Activated naive CD4-positive, alpha-beta T cell treated with anti-CD3 and anti-CD28 coated beads, Interleukin-2, amount 50 U/mL, for 16 hours (primary cell): ENCODE measurements around the gene DAP.

Experiments
- DNase-seq: peaks from one replicate; pipeline ENCODE4 v3.0.0-alpha.2; 2020

The DAP gene

DNA sequence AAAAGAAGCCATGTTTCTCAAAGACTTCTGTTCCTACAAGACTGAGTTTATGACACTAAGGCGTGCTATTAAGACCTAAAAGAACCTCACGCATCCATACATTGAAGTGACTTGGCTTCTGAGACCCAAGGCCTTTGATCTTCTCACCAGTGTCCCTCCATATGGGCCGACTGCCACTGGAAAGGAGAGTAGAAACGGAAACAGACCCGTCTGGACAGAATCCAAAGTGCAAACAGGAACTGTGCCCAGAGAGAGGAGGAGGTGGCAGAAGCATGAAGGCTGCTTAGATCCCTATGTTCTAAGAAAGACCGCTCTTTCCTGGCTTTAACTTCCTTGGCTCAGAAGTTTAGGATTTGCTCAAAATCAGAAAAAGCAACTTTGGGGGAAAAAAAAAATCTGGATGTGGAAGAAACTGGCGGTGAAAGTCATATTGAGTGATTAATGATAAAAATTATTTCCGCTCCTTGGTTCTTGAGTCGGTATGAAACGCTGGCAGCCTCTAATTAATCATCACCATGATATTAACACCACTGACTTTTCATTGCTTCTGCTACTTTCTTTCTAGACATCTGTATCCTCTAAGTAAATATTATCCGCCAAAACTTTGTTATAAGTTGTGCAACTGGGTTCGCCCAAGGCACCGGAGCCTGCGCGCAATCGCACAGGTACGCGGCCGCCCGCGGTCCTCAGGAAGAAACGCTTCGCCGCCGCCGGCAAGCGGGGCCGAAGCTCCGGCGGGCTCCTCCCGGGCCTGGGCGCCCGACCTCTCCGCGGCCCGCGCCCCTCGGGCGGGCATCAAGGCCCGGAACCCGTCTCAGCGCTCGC, 726 bp downstream of the DAP start:
- DNase-seq, result peak; percentile 55

DNA sequence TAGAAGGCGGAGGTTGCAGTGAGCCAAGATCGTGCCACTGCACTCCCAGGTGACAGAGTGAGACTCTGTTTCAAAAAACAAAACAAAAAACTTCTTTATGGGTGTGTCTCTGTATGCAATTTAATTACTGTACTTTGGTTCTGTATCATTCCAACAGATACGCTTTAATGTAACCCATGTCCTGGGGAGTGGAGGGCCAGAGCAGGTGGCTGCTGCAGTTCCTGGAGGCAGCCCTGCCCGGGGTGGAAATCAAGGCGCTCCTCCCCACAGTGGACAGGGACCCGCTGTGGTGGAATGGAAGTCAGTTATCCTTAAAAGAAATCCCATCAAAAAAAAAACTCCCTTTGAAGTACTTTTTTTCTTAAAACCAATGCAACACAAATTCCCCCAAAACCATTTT, 1.9 kb downstream of the DAP start:
- no peak for DNase-seq

DNA sequence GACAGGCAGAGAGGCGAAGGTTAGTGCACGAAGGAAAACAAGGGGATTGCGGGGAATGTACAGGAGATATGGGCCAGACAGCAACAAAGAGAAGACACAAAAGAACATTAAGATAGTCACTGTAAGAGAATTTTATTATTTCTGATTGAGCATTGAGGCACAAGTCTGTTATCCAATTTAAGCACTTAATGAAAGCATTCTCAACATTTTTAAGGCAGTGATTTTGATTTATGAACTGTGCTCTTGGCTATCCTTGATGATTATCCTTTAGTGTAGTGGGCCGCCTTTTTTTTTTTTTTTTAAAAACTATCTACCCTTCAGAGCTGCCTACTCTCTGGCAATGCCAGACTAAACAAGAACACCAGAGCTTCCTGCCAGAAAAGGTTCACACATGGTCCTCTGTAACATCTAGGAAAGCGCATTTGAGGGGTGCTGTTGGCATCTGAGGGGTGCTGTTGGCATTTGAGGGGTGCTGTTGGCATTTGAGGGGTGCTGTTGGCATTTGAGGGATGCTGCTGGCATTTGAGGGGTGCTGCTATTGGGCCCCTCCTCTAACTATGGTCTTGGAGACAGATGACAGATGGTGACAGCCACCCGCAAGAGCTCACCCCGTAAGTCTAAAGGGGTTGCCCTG, 3.0 kb downstream of the DAP start:
- DNase-seq, result no peak

DNA sequence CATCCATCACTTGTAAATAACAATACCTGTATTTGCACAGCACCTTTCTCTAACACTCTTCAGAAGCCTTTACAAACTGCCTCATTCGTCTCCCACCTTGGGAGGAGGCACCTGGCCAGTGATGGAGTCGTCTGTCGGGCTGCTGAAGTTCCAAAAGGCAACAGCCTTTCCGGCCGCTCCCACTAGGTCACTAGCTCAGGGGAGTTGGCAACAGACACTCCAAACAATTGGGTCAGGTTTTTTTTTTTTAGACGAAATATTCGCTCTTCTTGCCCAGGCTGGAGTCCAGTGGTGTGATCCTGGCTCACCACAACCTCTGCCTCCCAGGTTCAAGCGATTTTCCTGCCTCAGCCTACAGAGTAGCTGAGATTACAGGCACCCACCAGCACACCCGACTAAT, 4.0 kb downstream of the DAP start:
- DNase-seq, result no peak

DNA sequence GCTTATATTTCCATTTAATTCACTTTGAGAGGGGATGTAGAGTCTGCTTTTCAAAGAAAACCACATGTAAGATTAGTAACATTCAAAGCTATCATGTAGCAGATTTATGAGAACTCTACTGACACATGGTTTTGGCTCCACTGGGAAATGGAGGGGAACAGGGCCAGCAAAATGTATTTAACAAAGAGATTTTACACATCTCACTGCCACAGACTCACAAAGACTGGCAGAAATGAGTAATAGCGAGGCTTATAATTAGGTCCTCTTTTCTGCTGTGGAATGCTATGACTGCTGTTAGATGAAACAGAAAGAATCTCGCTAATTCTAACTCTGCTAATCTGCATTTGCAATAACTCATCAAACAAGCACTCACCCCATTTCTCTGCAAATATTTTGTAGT, 4.5 kb downstream of the DAP start:
- DNase-seq, result no peak

DNA sequence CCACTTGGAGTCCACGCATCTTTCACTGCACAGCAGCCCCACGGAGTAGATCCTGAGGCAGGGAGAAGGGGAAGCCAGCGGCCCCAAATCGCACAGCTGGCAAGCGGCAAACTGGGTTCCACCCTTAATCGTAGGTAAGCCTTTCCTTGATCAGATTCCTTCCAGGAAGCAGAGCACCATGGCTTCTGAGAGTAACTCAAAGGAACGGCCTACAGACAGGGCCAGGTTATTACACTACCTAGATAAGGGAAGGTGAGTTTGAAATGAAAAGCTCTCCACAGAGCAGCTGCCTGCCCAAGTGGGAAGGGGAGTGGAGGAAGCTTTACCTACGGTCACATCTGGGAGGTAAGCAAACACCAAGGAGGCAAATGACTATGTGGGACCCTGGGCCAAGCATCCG, 7.9 kb downstream of the DAP start:
- no peak for DNase-seq

DNA sequence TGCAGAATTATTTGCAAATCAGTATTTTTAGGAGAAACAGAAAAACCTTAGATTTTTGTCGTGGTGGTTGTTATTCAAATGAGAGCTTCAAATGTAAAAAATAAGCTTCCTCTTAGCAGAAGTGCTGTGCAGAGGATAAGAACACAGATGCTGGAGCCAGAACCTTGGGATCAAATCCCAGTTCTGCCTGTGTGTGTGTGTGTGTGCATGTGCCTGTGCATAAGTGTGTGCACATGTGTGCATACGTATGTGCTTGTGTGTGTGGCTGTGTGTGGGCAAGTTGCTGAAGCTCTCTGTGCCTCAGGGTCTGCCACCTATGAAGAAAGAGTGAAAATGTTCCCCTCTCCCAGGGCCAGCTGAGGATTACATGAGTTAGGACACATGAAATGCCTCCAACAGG, 8.6 kb downstream of the DAP start:
- DNase-seq, result no peak

DNA sequence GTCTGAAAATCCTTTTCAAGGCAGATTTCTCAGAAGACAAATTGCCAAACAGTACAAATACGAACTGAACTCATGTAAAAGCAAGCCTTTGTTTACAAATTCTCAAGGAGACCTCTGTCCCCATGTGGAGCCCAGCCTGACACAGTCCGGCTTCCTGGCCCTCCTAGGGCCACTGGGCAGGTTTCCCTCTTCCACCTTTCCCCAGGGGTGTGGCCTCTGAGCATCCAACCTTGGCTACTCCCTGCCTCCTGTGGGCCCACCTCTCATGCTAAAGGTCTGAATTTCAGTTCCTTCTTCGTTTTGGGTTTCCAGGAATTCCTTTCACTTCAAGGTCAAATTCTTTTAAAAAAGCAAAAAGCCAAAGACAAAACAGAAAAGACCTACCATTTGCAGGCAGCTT, 10.1 kb downstream of the DAP start:
- DNase-seq, result no peak

DNA sequence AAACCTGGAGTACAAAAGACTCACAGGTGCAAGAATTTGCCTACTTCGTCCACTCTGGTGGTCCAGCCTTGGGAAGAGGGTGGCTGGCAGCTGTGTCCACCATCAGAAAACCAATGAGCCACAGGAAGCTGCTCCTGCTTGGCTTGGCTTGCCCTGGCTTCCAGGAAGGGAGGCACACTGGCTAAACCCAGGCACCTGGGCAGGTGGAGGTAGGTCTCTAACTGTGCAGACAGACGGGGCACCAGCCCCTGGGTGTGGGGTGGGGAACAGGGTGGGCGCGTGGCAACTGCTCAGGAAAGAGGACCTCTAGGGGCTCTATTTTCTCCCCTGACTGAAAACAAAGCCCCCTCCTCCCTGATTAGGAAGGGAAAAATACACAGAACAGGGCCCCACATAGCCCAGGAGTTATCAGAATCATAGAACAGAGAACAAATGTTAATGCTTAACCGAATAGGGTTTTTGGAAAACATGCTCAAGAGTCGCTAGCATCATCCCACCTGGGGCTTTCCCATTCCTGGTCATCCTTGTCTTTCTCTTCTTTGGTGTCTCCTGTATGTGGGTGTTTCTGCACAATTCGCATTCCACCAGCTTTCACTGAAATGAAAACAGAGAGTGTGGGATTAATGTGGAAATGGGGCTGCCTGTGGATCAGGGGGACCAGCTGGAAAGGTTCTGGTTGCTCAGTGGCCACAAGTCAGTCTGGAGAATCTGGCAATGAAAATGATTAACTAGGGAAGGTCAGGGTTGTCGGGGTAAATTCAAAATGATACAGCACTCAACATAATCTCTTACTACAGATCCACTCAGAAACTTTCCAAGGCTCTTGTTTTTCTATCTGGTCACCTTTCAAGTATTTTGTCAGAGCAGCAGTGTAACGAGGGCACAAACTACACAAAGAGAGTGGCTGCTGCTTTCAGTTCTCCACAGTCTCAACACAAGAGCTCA, 13.1 kb downstream of the DAP start:
- DNase-seq, result no peak

DNA sequence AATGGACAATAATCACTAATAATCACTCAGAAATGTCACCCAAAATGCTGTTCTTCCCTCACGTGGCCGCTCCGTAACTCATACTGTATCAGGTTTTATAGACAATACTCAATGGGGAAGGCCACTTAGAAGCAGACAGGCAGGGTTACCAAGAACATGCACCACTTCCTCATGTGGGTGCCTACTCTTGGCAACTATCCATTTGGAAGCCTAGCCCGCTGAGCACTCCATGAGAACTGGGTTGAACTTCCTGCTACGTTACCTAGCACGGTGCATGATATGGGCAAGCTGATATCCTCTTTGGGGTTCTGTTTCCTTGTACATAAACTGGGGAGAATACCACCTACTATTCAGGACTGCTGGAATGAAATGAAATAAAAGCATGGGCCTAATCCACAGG, 14.3 kb downstream of the DAP start:
- no peak for DNase-seq

DNA sequence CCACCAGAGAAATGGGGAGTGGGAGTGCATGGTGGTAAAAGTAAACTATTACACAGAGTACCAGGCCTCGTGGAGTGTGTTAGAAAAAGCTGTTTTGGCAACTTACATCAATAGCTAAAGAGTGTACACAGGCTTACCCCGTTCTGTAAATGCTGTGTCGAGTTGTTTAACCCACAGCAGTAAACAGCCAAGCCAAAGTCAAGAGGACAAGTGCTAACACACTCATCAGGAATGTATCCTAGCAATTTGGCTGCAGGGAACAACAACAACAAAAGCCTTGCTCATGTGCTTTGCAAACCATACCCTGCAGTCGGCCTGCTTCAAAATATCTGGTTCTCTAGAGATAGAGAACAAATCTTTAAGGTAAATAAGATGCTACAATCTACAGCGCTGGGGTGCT, 15.9 kb downstream of the DAP start:
- no peak for DNase-seq

DNA sequence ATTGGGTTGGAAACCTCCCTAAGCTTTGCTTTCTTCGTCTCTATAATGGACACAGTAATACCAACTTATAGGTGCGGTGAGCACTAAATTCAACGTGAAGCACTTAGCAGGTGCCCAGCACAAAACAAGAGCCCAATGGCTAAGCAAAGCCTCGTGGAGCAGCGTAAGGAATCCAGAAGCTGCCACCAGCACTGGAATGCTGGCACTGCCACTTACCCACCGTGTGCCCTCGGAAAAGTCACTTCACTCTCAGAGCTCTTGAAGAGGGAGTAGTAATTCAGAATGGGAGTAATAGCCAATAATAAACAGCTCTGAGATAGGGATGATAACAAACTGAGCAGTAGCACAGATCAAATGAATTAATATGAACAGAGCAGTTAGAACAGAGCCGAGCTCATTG, 16.4 kb downstream of the DAP start:
- DNase-seq, result no peak

DNA sequence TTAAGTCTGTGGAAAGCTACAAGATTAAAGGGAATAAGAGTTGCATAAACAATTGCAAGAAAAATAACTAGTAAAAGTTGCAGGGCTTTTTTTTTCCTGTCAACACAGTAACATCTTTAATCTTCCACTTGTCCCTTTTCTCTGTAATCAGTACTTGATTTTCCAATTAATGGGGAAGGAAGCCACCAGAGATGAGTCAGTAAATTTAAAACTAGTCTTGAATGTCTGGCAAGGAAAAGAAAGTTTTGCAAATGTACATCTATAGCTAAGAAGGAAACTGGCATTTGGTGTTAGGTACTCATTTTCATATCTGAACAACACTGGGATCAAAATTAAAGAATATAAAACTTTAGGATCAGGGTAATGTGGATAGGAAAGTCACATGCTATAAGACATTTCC, 17.1 kb downstream of the DAP start:
- no peak for DNase-seq

DNA sequence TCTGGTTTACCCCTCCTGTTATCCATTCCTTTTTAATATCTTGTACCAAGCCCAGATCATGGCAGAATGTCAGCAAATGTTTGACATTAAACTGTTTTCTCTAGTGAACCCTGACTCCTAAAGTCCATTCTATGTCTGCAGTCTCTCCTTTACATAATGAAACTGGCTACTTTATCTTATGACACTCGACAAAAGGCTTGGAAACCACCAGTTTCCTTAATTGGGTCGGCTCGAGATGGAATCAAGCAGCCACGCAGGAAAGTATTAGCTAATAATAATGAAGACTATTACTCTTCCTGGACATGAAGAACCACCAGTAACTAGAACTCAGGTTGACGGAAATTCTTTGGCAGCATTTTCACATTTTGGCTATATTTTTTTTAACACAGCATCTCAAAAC, 17.5 kb downstream of the DAP start:
- no peak for DNase-seq

DNA sequence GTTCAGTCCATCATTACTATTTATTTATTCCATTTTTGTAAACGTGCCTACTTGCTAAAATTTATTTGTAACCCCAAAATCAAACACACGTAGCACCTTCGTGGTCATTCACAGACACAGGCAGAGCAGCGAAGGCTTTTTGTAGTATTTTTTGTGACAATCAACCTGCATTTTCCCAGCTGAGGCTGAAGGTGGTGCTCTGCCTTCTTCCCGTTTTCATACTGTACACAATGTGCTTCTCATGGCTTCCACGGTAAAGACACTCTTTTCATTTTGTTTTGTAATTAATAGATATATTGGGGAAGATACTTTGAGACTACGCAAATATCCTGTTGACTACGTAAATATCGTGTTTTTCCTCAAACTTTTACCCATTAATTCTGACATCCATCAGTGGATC, 19.4 kb downstream of the DAP start:
- no peak for DNase-seq

DNA sequence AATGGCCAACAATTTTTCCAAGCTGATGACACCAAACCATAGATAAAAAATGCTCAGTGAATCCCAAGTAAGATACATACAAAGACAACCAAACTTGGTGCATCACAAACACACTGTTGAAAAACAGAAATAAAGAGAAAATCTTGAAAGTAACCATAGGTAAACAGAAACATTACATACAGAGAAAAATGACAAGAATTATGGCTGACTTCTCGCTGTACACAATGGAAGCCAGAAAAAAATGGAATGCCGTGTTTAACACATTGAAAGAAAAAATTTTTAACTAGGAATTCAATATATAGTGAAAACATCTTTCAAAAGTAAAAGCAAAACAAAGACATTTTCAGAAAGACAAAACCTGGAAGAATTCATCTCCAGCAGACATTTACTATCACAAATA, 20.6 kb downstream of the DAP start:
- no peak for DNase-seq

DNA sequence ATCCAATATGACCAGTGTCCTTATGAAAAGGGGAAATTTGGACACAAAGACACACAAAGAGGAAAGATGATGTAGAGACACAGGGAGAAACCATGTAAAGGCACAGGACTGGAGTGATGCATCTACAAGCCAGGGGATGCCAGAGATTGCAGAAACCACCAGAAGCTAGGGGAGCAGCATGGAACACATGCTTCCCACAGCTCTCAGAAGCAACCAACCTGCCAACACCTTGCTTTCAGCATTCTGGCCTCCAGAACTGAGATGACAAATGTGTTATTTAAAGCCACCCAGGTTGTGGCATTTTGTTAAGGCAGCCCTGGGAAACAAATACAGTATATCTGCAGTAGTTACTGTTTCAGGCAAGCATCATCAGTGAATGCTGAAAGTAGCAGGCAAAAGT, 23.2 kb downstream of the DAP start:
- DNase-seq, result no peak

DNA sequence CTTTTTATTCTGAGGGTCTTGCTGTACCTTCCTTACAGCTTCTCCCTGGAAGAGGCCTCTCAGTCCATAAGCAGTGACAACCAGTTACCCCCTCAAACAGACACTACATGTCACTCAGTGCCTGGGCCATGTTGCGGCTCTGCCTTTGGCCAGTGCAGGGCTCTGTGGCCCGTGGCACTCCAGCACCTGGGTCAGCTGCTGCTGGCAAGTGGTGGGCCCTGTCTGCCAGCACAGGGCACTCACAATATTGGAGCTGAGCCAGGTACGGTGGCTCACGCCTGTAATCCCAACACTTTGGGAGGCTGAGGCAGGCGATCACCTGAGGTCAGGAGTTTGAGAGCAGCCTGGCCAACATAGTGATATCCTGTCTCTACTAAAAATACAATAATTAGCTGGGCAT, 24.2 kb downstream of the DAP start:
- DNase-seq, result no peak

DNA sequence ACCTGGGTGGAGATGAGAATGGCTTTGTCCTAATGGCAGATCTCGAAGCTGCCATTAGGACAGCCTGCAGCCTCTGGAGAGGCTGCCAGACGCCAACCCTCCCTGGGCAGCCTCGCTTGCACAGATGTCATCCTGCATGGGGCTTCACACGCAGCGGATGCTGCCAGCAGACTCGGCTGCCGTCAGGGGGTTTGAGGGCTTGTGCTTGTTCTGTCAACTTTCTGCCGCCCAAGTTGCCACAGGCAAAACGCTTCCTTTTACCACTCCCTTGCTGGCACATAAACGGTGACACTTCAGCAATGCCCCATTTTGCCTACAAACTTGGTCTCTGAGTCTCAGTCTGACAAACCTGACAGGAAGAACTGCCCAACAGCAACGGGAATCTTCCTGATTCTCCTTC, 24.7 kb downstream of the DAP start:
- no peak for DNase-seq

DNA sequence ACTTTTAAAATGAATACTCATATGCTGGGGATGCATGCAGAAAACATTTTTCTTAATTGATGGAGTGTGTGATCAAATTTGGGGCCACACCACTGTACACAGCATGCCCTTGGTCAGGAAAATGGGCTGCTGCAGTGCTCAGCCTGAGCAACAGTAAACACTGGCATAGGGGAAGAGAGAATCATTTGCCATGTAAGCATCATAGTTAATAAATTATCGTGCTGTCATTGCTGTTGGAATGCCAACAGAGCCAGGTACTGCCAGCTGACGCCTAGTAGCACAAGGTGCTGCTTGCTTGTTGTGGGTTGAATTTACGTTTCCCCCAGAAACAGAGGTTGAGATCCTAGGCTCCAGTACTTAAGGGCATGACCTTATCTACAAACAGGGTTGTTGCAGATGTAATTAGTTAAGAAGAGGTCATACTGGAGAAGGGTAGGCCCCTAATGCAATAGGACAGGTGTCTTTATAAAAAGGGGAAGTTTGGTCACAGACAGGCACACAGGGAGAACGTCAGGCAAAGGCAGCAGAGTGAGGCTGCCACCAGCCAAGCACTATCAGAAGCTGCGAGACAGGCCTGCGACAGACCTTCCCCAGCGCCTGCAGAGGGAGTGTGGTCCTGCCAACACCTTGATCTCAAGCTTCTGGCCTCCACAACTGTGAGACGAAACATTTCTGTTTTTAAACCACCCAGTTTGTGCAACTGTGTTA, 25.3 kb downstream of the DAP start:
- DNase-seq, result no peak

DNA sequence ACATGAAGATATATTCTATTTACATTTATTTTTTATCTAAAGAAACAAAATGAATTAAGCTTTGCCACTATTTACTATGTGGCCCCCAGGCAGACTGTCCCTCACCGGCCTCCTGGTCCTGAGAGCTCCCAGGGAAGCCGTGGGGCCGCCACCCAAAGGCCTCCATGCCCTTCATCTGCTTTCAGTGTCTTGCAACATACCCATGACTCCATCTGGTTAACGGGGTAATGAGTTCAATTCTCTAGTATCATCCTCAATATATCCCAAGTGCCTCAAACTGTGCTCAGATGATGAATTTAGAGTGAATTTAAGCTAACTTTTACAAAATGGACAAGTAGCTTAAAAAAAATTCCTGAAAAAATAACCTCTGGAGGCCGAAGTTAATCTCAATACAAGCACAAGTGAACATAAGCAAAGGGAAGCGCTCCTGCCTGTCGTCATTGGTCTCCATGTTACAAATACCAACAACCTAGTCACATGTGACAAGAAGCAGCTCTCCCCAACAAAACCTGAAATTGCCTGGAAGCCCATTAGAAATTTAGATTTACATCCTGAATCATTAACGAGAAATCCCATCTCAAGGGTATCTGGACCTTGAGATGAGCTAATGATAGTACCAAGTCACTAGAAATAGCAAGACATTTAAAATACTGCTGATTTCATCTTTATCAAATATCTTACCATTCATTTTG, 26.1 kb downstream of the DAP start:
- DNase-seq, result no peak

DNA sequence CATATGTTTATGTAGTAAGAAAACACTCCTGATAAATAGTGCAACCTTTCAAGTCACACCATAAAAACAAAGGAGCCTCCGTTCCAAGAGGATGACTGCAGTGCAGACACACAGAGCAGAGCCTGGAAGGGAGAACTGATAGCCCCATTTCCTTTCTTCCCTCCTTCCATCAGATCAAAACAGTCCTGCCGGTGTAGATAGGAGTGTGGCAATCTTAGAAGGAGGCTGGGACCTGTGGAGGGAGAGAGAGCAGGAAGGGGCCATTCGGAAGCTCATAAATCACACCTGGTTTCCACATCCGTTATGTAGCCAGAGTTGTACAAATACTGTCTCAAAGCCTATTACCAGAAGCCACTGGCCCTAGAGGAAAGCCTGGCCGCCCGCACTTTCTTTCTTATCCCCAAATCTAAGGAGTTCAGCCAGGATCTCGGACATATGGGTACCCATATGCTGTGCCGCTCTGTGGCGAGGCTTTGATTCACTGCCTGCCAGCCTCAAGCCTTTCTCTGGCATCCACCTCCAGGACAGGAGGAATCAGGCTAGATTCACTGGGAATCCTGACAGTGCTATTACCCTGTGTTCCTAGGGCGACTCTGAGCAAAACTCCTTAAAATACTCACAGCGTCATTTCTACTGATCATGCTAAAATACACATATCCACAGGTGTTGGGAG, 26.9 kb downstream of the DAP start:
- no peak for DNase-seq
